Measurements from ENCODE around the gene TUBGCP3. TPM values are rescaled to one million over a fixed set of nuclear protein-coding genes. Genes with fewer than 3 reads are reported as not detected.

The TUBGCP3 gene
- total and polyA plus RNA-seq, 9 of the 15 experiments (the other 6 are each of a cell fraction or from before 2014, with no cell fraction given) = 3.0 to 24.8 (median 15.2) TPM

GRCh38 chr13:112587212-112587763 is 665 bp downstream of the TUBGCP3 start:
- Histone ChIP-seq H3K9me3 (replicated peaks; ENCODE audit: control insufficient read depth, insufficient read depth, low read depth, low read length) (peaks cover 5% of the 10 kb centered on the region), H2AFZ (ENCODE audit: low read depth, low read length) (peak overlapping the region; percentile 86), H3K36me3 (ENCODE audit: control insufficient read depth, insufficient read depth, low read length) (peaks cover 8% of the 10 kb centered on the region; the same call in 2 of the 3 replicates), H3K27ac (ENCODE audit: extremely low read depth, low read depth, low read length) (peak overlapping the region; percentile 98), H3K9me1 (ENCODE audit: control insufficient read depth, insufficient read depth, low read length) (no peaks in the 10 kb centered on the region), H3K79me2 (ENCODE audit: control insufficient read depth, insufficient read depth, low read length) (peaks cover 67% of the 10 kb centered on the region), H3K4me2 (ENCODE audit: insufficient read depth, low read length) (peak overlapping the region; percentile 85), H3K4me3 (peak overlapping the region; percentile 97), H3K27me3 (ENCODE audit: control insufficient read depth in 2 of 2, insufficient read depth in 2 of 2, low read length in 2 of 2) (no peaks in the 10 kb centered on the region; a peak in 2 of 5 replicates), H4K20me1 (replicated peaks; ENCODE audit: control insufficient read depth, insufficient read depth, low read length) (peaks cover 9% of the 10 kb centered on the region; the same call in 1 of the 2 replicates), H3K4me1 (replicated peaks in 1 of 2; ENCODE audit: control insufficient read depth in 2 of 2, insufficient read depth in 2 of 2, low read length in 2 of 2) (peaks cover 21 to 23% of the 10 kb centered on the region in 2 experiments), H3K9ac (ENCODE audit: insufficient read depth in 1 of 2, low read depth in 2 of 2, low read length in 2 of 2) (peak overlapping the region; percentile 94)
- ChIA-PET POLR2A (interaction anchor here (0.5 to 1.1 kb wide), 3 partner anchors 12 to 300 kb away, joined by 3 to 4 read pairs (median 3); no protein-coding TSS in a partner anchor), CTCF (ENCODE audit: low intra/inter-chr PET ratio) (no interaction called here)
- under 1% methylated on average over 25 of the region's 42 CpGs for WGBS (ENCODE audit: insufficient coverage, low coverage, missing lambda C conversion rate)
- peak; percentile 85 to 90 (median 87) for DNase-seq (ENCODE audit: extremely low read depth in 1 of 4, low spot score in 3 of 4)
- in situ Hi-C loops (cut with MboI) (no loop called here), intact Hi-C loops (cut with micrococcal nuclease) (no loop called here)
- BruUV-seq (replicated peaks) = no TSS peak
- peak; percentile 94 for ATAC-seq
- FAIRE-seq = no peak
- TF ChIP-seq ZKSCAN1 (IDR thresholded peaks at IDR 0.05; ENCODE audit: low read depth, low read length) (peak; percentile 14; the same call in 1 of the 2 replicates), MITF (IDR thresholded peaks at IDR 0.05) (0 out of 2 replicates have a peak, but pooled peaks have one; percentile 19), YY1 (IDR thresholded peaks at IDR 0.05; ENCODE audit: borderline replicate concordance in 1 of 3, control insufficient read depth in 1 of 3, extremely low read depth in 1 of 3, insufficient read depth in 3 of 3, insufficient read length in 1 of 3, insufficient replicate concordance in 2 of 3, low read depth in 1 of 3, low read length in 2 of 3) (peak in 1 of 3 experiments; percentile 17), EZH2 (IDR thresholded peaks at IDR 0.05; ENCODE audit: borderline replicate concordance, low read depth, low read length) (no peak), ARNT (IDR thresholded peaks at IDR 0.05) (no peak), MAZ (CRISPR knock-in tag; conservative IDR thresholded peaks at IDR 0.05 in 1 of 2, IDR thresholded peaks at IDR 0.05 in 1 of 2) (peak in 1 of 2 experiments; percentile 63; a peak in 1 of 4 replicates), ARID1B (IDR thresholded peaks at IDR 0.05) (0 out of 2 replicates have a peak, but pooled peaks have one; percentile 15), CTCFL (IDR thresholded peaks at IDR 0.05; ENCODE audit: borderline replicate concordance, insufficient read depth, low read depth, low read length, poor library complexity, severe bottlenecking) (no peak), ZFP1 (CRISPR knock-in tag; IDR thresholded peaks at IDR 0.05) (no peak), ILK (tag; IDR thresholded peaks at IDR 0.05; ENCODE audit: borderline replicate concordance, low read depth) (no peak), ZNF316 (IDR thresholded peaks at IDR 0.05) (peak; percentile 69), SAFB (IDR thresholded peaks at IDR 0.05; ENCODE audit: borderline replicate concordance, low read depth, low read length) (peak; percentile 75; the same call in 1 of the 2 replicates), SNIP1 (IDR thresholded peaks at IDR 0.05; ENCODE audit: low read depth) (no peak), MBD1 (CRISPR knock-in tag; IDR thresholded peaks at IDR 0.05) (no peak), ATF4 (CRISPR knock-in tag; IDR thresholded peaks at IDR 0.05) (no peak)
